WTC11 (cell line): ENCODE measurements around the gene MX2.

ENCODE experiments used
- ETV6 ChIP-seq: sonication (generic); formaldehyde crosslinking; IDR thresholded peaks from 2 replicates; pipeline ENCODE4 v1.8.1; 2022; ENCODE audit warnings: mild to moderate bottlenecking, missing genetic modification reagents
- FOXJ3 ChIP-seq: sonication (generic); formaldehyde crosslinking; IDR thresholded peaks from 2 replicates; pipeline ENCODE4 v1.9.0; 2021; ENCODE audit warnings: missing genetic modification reagents, mild to moderate bottlenecking, borderline replicate concordance
- KAT7 ChIP-seq: sonication (generic); formaldehyde crosslinking; IDR thresholded peaks from 2 replicates; pipeline ENCODE4 v1.8.1; 2023; ENCODE audit warnings: missing genetic modification reagents, mild to moderate bottlenecking, borderline replicate concordance
- PRRX2 ChIP-seq: fragments of 250-450 bp; sonication (Bioruptor Pico); IDR thresholded peaks from 2 replicates; pipeline ENCODE4 v1.8.0; 2021; ENCODE audit warnings: mild to moderate bottlenecking
- RORB ChIP-seq: fragments of 250-450 bp; sonication (Bioruptor Pico); IDR thresholded peaks from 2 replicates; pipeline ENCODE4 v1.9.0; 2021; ENCODE audit warnings: mild to moderate bottlenecking
- SP1 ChIP-seq: sonication (generic); formaldehyde crosslinking; conservative IDR thresholded peaks from 2 replicates; pipeline ENCODE4 v1.8.1; 2022; ENCODE audit warnings: missing genetic modification reagents
- ZBTB21 ChIP-seq: sonication (generic); formaldehyde crosslinking; IDR thresholded peaks from 2 replicates; pipeline ENCODE4 v1.8.1; 2023; ENCODE audit warnings: mild to moderate bottlenecking, missing genetic modification reagents, borderline replicate concordance
- TF ChIP-seq, protein P1 (sequence below): fragments of 200-600 bp; IDR thresholded peaks from 2 replicates; pipeline ENCODE4 v1.8.0; 2022; ENCODE audit warnings: antibody characterized with exemption

DNA sequence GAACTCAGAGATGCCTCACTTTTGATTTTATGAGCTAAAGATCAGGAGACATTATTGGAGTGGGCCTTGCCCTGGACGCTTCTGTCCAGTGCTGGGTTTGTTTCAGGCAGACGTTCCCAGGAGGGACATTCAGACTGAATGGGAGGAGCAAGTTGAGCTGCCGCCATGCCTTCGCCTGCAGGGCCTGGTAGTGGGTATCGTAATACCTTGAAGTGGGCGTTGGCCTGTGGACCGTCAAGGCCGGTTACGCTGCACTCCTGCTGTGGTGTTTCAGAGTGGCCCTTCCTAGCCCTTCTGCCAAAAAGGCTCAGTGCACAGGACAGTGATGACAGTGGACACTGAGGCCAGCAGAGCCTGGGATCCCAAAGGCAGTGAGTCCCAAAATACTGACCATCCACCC, 43.6 kb upstream of the MX2 start:
- TF ChIP-seq, protein P1, sequence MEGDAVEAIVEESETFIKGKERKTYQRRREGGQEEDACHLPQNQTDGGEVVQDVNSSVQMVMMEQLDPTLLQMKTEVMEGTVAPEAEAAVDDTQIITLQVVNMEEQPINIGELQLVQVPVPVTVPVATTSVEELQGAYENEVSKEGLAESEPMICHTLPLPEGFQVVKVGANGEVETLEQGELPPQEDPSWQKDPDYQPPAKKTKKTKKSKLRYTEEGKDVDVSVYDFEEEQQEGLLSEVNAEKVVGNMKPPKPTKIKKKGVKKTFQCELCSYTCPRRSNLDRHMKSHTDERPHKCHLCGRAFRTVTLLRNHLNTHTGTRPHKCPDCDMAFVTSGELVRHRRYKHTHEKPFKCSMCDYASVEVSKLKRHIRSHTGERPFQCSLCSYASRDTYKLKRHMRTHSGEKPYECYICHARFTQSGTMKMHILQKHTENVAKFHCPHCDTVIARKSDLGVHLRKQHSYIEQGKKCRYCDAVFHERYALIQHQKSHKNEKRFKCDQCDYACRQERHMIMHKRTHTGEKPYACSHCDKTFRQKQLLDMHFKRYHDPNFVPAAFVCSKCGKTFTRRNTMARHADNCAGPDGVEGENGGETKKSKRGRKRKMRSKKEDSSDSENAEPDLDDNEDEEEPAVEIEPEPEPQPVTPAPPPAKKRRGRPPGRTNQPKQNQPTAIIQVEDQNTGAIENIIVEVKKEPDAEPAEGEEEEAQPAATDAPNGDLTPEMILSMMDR: no peak
- TF ChIP-seq FOXJ3 (no peak), RORB (CRISPR knock-in tag) (no peak), SP1 (CRISPR knock-in tag) (no peak), ETV6 (CRISPR knock-in tag) (no peak), ZBTB21 (CRISPR knock-in tag) (no peak), KAT7 (CRISPR knock-in tag) (no peak), PRRX2 (no peak)
